Measurements from ENCODE around the gene KANTR.

Gene KANTR, protein sequence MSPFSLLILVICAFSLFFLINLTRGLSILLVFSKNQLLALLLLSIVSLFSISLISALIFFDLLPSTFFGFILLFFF

DNA sequence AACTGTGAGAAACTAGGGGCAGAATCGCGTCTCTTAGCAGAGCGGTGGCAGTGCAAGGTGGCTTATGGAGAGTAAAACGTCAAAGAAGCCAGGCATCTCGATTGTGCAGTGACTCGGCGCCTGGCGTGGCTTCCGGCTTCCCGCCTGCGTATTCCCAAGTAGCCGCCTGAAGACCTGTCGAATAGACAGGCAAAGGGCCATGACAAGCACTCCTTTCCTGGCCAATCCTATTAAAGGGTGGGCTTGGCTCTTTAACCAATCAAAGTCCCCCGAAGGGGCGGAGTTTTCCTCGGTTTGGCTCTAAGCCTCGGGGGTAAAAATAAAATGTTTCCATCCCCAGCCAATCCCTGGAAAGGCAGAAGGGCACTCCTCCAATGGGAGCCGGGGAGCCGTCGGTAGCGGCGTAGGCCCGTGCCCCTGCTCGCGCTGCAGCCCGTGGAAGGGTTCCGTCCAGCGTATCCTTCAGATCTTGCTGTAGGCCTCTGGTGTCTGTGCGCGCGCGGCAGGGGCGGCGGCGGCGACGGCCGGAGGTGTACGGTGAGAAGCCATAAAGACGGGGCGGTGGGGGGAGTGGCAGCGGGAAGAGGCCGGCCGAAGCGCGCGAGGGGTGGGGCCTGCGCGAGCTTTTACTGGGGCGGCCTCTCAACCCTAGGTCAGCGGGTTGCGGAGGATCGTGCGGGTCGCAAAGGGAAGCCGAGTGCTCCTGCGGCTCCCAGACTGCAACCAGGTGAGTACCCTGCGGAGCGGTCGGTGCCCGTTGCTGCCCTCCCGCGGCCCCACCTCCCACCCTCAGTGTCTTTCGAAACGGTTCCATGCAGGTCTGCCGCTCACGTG, at the start of gene KANTR:
TSS of gene KANTR (plus strand) at position 395 of the 834 bp plus-strand sequence. CDS start 30,131 bp downstream, outside the sequence.
- Histone ChIP-seq H3K36me3 (ENCODE audit: insufficient read depth, low read length) (no peaks in the 10 kb centered on the region), H3K9me3 (ENCODE audit: control insufficient read depth, insufficient read depth, low read length) (no peaks in the 10 kb centered on the region), H3K9ac (ENCODE audit: low read depth, low read length) (peak within 1 kb of the TSS; percentile 80), H3K4me1 (ENCODE audit: insufficient read depth, low read length) (no peaks in the 10 kb centered on the region; the same call in 1 of the 2 replicates)

DNA sequence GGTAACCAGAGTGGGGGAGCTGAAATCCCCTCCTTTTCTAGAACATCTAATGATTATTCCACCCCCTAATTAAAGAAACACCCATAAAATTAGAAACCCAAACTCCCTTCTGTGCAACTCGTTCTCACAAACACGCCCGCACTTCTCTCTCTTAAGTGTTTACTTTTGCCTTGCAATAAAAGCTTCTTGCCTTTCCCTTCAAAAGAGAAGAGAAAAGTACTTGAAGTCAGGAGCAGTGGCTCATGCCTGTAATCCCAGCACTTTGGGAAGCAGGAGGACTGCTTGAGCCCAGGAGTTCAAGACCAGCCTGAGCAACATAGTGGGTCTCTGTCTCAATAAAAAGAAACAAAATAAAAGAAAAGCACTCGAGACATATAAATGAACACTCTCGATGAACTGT, 48.9 kb upstream of the KANTR start:
- no peaks in the 10 kb centered on the region for H3K36me3 ChIP-seq (ENCODE audit: insufficient read depth, low read length)
- H3K9me3 ChIP-seq (ENCODE audit: control insufficient read depth, insufficient read depth, low read length) = no peaks in the 10 kb centered on the region
- H3K4me1 ChIP-seq (ENCODE audit: insufficient read depth, low read length) = peaks cover 6% of the 10 kb centered on the region
- H3K9ac ChIP-seq (ENCODE audit: low read depth, low read length) = no peak overlapping the region

DNA sequence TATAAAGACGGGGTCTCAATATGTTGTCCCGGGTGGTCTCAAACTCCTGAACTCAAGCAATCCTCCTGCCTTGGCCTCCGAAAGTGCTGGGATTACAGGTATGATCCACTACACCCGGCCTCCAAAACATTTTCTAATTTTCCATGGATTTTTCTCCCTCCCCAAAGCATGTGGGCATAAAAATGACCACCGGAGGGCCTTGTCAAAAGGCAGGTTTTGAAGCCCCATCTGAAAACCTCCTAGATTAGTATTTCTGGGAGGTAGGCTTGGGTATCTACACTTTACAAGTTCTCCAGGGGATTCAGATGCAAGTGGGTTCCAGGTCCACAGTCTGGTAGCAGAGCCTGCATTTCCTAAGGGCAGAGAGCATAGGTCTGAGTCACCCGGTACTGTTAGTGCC, 46.7 kb upstream of the KANTR start:
- H3K4me1 ChIP-seq (ENCODE audit: insufficient read depth, low read length) = peaks cover 8% of the 10 kb centered on the region
- H3K9me3 ChIP-seq (ENCODE audit: control insufficient read depth, insufficient read depth, low read length) = no peaks in the 10 kb centered on the region
- no peaks in the 10 kb centered on the region for H3K36me3 ChIP-seq (ENCODE audit: insufficient read depth, low read length)
- H3K9ac ChIP-seq (ENCODE audit: low read depth, low read length) = no peak overlapping the region

DNA sequence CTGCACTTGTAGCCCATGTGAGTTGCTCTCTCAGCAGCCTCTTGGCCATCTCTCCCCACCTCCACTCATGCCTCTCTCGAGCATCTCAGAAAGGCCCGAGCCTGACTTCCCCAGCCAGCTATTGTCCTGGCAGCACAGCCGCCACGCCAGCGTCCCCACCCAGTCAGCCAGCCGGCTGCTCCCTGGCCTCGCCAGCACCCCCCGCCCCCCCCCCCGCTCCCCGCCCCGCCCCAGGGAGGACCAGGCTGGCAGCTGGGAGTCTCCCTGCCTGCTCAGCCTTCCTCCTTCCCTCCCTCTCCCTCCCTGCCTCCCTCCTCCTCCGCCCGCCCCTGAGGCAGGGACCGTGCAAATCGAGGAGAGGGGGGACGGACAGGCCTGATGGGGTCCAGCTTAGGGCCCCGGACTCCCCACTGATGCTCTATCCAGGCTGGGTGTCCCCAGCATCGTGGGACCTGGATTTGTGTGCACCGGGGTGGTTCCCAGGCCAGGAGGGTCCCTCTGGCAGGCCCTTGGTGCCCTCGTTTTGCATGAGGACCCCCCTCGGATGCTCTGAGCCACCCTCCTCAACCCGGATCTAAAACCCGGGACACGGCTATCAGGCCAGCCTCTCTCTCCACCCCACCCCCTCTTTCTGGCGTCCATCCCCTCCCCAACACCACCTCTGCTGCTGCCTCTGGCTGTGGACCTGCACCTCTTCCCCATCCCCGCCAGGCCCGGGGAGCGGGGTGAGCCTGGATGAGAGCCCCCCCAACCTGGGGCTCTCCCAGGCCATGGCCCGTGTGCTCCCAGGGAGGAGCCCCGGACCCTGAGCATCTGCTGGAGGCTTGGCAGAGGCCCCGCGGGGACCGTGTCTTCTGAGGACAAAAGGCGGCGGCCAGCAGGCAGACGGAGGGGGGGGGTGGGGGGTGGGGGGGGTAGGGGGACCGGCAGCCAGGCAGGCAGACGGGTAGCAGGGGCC, 45.5 kb upstream of the KANTR start, which contains the start of gene GPR173:
TSS of gene GPR173 (plus strand) at position 621 of the 958 bp plus-strand sequence. CDS start 27,833 bp downstream, outside the sequence.
- no peaks in the 10 kb centered on the region for H3K9me3 ChIP-seq (ENCODE audit: control insufficient read depth, insufficient read depth, low read length)
- H3K9ac ChIP-seq (ENCODE audit: low read depth, low read length) = peak within 1 kb of the TSS; percentile 80
- H3K36me3 ChIP-seq (ENCODE audit: insufficient read depth, low read length) = no peaks in the 10 kb centered on the region
- peaks cover 8% of the 10 kb centered on the region for H3K4me1 ChIP-seq (ENCODE audit: insufficient read depth, low read length)

DNA sequence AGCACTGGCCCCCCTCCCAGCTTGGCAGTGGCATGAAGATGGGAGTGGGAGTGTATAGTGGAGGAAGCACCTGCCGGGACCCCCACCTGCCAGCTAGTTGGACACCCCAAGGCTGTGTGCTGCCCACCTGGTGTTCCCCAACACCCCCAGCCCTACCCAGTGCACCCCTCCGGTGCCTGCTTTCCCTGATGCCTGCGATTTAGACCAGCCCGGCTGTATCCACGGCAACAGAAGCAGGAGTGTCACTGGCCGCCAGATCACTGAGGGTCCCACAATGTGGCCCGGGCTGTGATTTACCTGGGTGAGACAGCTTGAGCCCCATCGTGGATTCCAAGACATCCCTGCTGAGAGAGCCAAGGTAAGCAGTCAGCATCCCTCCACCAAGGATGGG, 44.8 kb upstream of the KANTR start:
- H3K9me3 ChIP-seq (ENCODE audit: control insufficient read depth, insufficient read depth, low read length) = no peaks in the 10 kb centered on the region
- H3K9ac ChIP-seq (ENCODE audit: low read depth, low read length) = peak overlapping the region; percentile 59
- no peaks in the 10 kb centered on the region for H3K36me3 ChIP-seq (ENCODE audit: insufficient read depth, low read length)
- peaks cover 8% of the 10 kb centered on the region for H3K4me1 ChIP-seq (ENCODE audit: insufficient read depth, low read length)

DNA sequence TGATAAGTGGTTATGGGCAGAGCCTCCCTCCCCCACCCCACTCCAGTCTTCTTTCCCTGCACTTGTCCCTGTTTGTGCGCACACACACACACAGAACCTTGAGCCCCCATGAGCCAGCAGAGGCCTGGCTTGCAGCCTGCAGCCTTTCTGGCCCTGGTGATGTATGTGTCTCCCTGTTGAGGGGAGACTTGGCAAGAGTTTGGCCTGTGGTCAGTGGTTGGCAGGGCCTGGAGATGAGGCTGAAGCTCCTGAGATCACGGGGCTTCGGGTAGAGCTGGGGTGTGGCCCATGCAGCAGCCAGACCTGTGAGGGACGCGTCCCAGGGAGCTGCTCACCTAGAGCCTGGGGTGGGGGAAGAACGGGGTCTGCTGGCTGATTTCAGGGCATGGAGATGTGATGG, 43.1 kb upstream of the KANTR start:
- no peak overlapping the region for H3K9ac ChIP-seq (ENCODE audit: low read depth, low read length)
- no peaks in the 10 kb centered on the region for H3K9me3 ChIP-seq (ENCODE audit: control insufficient read depth, insufficient read depth, low read length)
- H3K36me3 ChIP-seq (ENCODE audit: insufficient read depth, low read length) = no peaks in the 10 kb centered on the region
- H3K4me1 ChIP-seq (ENCODE audit: insufficient read depth, low read length) = peaks cover 8% of the 10 kb centered on the region; the same call in 1 of the 2 replicates

DNA sequence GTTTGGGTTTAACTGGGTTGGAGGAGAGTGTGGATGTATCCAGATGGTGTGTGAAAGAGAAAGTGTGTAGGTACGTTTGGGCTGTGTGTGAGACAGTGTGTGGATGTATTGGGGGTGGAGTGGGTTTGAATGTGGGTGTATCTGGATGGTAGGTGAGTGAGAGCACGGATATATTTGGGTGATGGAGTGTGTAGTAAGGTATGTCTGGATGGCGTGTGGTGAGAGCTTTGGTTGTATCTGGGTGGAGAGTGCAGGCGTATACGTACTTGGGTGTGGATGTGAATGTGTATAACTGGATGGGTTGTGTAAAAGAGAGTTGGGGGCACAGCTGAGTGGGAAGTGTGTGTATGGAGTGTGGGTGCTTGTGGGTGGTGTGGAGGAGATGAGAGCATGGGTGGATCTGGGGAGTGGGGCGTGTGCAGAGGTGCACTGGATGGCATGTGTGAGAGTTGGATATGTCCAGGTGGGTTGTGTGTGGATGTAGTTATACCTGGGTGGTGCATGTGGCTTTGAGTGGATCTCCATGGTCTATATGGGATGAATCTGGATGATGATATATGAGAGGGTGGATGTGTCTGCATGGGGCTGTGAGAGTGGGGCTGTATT, 38.6 kb upstream of the KANTR start:
- no peaks in the 10 kb centered on the region for H3K36me3 ChIP-seq (ENCODE audit: insufficient read depth, low read length)
- no peak overlapping the region for H3K9ac ChIP-seq (ENCODE audit: low read depth, low read length)
- H3K9me3 ChIP-seq (ENCODE audit: control insufficient read depth, insufficient read depth, low read length) = no peaks in the 10 kb centered on the region
- no peaks in the 10 kb centered on the region for H3K4me1 ChIP-seq (ENCODE audit: insufficient read depth, low read length)

DNA sequence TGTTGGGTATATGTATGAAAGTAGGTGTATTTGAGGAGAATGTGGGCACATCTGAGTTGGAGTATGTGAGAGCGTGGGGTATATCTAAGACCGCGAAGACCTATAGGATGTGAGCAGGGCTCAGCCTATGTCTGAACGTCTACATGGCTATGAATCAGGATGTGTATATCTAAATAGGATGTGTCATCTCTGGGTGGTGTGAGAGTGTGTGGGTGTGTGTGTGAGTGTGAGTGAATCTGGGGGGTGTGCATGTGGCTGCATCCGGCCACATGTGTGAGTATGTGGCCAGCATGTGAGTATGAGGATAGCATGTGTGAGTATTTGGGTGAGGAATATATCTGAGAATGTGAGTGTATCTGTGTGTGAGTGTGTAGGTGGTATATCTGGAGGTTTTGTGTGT, 37.6 kb upstream of the KANTR start:
- Histone ChIP-seq H3K36me3 (ENCODE audit: insufficient read depth, low read length) (no peaks in the 10 kb centered on the region), H3K4me1 (ENCODE audit: insufficient read depth, low read length) (no peaks in the 10 kb centered on the region), H3K9me3 (ENCODE audit: control insufficient read depth, insufficient read depth, low read length) (no peaks in the 10 kb centered on the region), H3K9ac (ENCODE audit: low read depth, low read length) (no peak overlapping the region)

DNA sequence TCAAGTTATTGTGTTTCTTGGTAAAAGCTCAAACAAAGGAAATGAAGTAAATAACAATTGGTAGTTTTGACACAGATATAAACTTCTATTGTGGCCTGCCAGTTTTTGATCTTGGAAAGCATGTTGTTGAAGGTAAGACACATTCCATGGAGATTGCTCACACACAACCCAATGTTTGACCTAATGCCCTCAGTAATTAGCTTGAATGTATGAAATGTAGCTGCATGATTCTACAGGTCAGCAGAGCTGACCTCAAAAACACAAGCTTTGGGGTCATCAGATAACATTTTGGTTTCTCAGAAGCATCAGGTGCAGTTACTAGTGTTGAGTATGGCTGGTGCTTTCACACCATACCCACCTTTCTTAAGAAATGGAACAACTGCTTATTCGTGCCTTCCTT, 28.8 kb upstream of the KANTR start:
- no peaks in the 10 kb centered on the region; the same call in 1 of the 2 replicates for H3K36me3 ChIP-seq (ENCODE audit: insufficient read depth, low read length)
- H3K4me1 ChIP-seq (ENCODE audit: insufficient read depth, low read length) = no peaks in the 10 kb centered on the region
- no peaks in the 10 kb centered on the region for H3K9me3 ChIP-seq (ENCODE audit: control insufficient read depth, insufficient read depth, low read length)
- no peak overlapping the region for H3K9ac ChIP-seq (ENCODE audit: low read depth, low read length)

DNA sequence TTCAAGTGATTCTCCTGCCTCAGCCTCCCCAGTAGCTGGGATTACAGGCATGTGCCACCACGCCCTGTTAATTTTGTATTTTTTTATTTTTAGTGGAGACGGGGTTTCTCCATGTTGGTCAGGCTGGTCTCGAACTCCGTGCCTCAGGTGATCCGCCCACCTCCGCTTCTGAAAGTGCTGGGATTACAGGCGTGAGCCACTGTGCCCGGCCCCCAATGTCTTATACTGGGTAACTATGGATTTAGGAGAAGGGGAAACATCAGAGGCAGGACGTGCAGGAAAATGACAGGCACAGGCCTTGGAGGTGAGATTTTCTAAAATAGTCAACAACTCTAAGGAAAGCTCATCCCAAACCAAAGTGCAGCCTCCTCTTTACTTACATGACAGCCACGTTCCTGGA, 22.9 kb upstream of the KANTR start:
- no peak overlapping the region for H3K9ac ChIP-seq (ENCODE audit: low read depth, low read length)
- H3K4me1 ChIP-seq (ENCODE audit: insufficient read depth, low read length) = peaks cover 7% of the 10 kb centered on the region; the same call in 1 of the 2 replicates

DNA sequence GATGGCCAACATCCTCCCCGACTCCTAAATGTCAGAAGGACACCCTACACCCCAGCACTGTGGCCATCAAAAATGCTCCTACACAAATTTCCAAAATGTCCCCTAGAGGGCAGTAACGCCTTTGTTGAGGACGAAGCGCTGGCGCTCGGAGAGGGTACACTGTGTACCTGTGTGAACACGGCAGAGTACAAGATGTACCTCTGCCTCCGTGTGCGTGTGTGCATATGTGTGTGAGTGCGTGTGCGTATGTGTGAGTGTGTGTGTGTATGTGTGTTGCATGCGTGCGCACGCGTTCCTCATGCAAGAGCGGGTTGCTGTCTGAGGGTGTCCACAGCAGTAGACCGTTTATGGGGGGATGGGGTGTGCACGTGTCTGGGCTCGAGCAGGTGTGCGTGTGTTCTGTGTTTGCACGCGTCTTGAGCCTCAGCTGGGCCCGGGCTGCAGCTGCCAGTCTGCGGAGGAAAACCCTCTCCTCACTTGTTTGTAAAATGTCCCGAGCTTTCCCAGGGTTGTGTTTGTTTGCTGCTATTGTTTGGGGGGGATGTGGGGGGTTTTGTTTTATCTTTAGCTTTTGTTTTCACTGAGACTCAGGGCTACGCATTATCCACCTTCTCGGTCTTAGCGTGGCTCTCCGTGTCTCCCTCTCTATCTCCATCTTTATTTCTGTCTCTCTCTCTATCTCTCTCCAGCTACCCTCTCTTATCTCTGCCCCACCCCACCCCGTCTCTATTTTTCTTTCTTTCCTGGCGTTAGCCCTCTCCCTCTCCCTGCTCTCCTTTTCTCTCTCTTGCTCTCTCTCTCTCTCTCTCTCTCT, 22.1 kb upstream of the KANTR start:
- H3K9me3 ChIP-seq (ENCODE audit: control insufficient read depth, insufficient read depth, low read length) = no peaks in the 10 kb centered on the region
- H3K4me1 ChIP-seq (ENCODE audit: insufficient read depth, low read length) = peaks cover 7% of the 10 kb centered on the region; the same call in 1 of the 2 replicates
- H3K36me3 ChIP-seq (ENCODE audit: insufficient read depth, low read length) = no peaks in the 10 kb centered on the region
- peak overlapping the region; percentile 31; the same call in 1 of the 2 replicates for H3K9ac ChIP-seq (ENCODE audit: low read depth, low read length)

More for the DNA sequence above, 22.9 kb upstream of the KANTR start:
- Histone ChIP-seq H3K9me3 (ENCODE audit: control insufficient read depth, insufficient read depth, low read length) (no peaks in the 10 kb centered on the region), H3K36me3 (ENCODE audit: insufficient read depth, low read length) (no peaks in the 10 kb centered on the region)

DNA sequence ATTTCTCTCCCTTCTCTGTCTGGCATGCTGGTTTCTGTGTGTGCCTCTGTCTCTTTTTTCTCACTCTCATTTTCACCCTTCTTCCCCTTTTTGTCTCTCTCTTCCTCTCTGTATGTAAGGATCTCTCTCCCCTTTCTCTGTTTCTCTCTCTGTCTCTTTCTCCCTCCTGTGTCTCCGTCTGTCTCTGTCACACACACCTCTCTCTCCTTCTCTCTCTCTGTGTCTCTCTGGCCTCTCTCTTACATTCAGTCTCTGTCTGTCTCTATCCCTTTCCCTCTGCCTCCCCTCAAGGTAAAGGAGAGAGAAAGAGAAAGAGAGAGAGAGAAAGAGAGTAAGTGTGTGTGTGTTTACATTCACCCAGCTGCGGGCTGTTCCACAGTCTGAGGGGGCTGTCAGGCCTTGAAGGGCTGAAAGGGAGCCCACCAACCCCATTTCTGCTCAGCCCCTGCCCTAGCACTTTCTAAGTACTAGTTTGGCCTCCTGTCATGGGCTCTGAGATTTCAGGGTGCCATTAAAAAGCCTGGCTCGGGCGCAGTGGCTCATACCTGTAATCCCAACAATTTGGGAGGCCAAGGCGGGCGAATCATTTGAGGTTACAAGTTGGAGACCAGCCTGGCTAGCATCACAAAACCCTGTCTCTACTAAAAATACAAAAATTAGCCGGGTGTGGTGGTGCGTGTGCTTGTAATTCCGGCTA, 21.4 kb upstream of the KANTR start:
- no peaks in the 10 kb centered on the region for H3K9me3 ChIP-seq (ENCODE audit: control insufficient read depth, insufficient read depth, low read length)
- H3K36me3 ChIP-seq (ENCODE audit: insufficient read depth, low read length) = no peaks in the 10 kb centered on the region
- peaks cover 7% of the 10 kb centered on the region; the same call in 1 of the 2 replicates for H3K4me1 ChIP-seq (ENCODE audit: insufficient read depth, low read length)
- H3K9ac ChIP-seq (ENCODE audit: low read depth, low read length) = no peak overlapping the region

DNA sequence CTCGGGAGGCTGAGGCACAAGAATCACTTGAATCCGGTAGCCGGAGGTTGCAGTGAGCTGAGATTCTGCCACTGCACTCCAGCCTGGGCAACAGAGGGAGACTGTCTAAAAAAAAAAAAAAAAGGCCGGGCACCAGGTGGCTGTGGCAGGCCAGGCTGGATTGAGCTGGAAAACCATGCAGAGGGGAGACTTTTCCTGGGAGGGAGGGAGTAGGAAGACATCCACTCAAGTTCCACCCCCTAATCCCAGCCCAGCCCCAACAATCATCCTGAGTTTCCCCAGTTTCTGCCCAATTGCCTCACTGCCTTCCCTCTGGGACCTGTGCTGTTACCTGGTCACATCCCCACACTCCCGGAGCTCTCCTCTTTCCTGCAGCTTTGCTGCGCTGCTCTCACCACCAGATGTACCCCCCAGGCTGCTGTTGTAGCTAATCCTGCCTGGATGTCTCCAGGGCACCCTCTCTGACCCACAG, 20.8 kb upstream of the KANTR start:
- H3K9me3 ChIP-seq (ENCODE audit: control insufficient read depth, insufficient read depth, low read length) = no peaks in the 10 kb centered on the region
- H3K4me1 ChIP-seq (ENCODE audit: insufficient read depth, low read length) = peaks cover 7% of the 10 kb centered on the region; the same call in 1 of the 2 replicates
- no peak overlapping the region for H3K9ac ChIP-seq (ENCODE audit: low read depth, low read length)
- no peaks in the 10 kb centered on the region for H3K36me3 ChIP-seq (ENCODE audit: insufficient read depth, low read length)
